Measurements from ENCODE around the gene CHERP.

DNA sequence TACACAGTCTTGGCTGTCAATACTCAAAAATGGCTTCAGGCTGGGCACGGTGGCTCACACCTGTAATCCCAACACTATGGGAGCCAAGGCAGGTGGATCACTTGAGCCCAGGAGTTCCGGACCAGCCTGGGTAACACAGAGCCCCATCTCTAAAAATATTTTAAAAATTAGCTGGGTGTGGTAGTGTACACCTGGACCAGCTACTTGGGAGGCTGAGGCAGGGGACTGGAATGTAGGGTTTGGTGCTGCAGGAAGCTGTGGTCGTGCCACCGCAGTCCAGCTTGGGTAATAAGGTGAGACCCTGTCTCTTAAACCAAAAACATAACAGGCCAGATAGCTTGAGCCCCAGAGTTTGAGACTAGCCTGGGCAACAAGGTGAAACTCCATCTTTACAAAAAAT lies 6.7 kb upstream of the CHERP start:
- TF ChIP-seq, protein P1, sequence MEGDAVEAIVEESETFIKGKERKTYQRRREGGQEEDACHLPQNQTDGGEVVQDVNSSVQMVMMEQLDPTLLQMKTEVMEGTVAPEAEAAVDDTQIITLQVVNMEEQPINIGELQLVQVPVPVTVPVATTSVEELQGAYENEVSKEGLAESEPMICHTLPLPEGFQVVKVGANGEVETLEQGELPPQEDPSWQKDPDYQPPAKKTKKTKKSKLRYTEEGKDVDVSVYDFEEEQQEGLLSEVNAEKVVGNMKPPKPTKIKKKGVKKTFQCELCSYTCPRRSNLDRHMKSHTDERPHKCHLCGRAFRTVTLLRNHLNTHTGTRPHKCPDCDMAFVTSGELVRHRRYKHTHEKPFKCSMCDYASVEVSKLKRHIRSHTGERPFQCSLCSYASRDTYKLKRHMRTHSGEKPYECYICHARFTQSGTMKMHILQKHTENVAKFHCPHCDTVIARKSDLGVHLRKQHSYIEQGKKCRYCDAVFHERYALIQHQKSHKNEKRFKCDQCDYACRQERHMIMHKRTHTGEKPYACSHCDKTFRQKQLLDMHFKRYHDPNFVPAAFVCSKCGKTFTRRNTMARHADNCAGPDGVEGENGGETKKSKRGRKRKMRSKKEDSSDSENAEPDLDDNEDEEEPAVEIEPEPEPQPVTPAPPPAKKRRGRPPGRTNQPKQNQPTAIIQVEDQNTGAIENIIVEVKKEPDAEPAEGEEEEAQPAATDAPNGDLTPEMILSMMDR (IDR thresholded peaks at IDR 0.05), result no peak
- TF ChIP-seq POLR2A (IDR thresholded peaks at IDR 0.05), result no peak
